H9 (cell line): ENCODE measurements around the gene KIF5C. TPM values are rescaled to one million over a fixed set of nuclear protein-coding genes. Genes with fewer than 3 reads are reported as not detected.

Experiments
- DNase-seq: peaks from one replicate; pipeline ENCODE4 v3.0.0-alpha.2; 2017
- H2AFZ ChIP-seq: one replicate; pipeline ENCODE4 v1.6.1; 2013; ENCODE audit warnings: mild to moderate bottlenecking, low read length, control low read depth, moderate library complexity
- H2AK5ac ChIP-seq: 2 replicates; pipeline ENCODE4 v1.6.1; 2013; ENCODE audit warnings: low read length, control low read depth, mixed read lengths; ENCODE audit not compliant: insufficient read length
- H2BK120ac ChIP-seq: one replicate; pipeline ENCODE4 v1.6.1; 2013; ENCODE audit warnings: low read depth, mild to moderate bottlenecking, low read length, control low read depth, inconsistent platforms; ENCODE audit not compliant: poor library complexity, severe bottlenecking
- H2BK12ac ChIP-seq: 2 replicates; pipeline ENCODE4 v1.6.1; 2013; ENCODE audit warnings: low read length, control low read depth, mixed read lengths, low read depth; ENCODE audit not compliant: insufficient read length
- H2BK15ac ChIP-seq: 2 replicates; pipeline ENCODE4 v1.6.1; 2013; ENCODE audit warnings: low read depth, low read length, control low read depth
- H2BK20ac ChIP-seq: one replicate; pipeline ENCODE4 v1.6.1; 2013; ENCODE audit warnings: low read depth, mild to moderate bottlenecking, low read length, control low read depth, inconsistent platforms; ENCODE audit not compliant: poor library complexity, severe bottlenecking
- H2BK5ac ChIP-seq: 2 replicates; pipeline ENCODE4 v1.6.1; 2013; ENCODE audit warnings: low read length, control low read depth, mixed read lengths; ENCODE audit not compliant: insufficient read length
- H3K14ac ChIP-seq: 2 replicates; pipeline ENCODE4 v1.6.1; 2013; ENCODE audit warnings: low read length, control low read depth; ENCODE audit not compliant: insufficient read depth
- H3K18ac ChIP-seq: 2 replicates; pipeline ENCODE4 v1.6.1; 2013; ENCODE audit warnings: low read depth, mild to moderate bottlenecking, mixed read lengths, low read length, control low read depth; ENCODE audit not compliant: insufficient read length
- H3K23ac ChIP-seq: 2 replicates; pipeline ENCODE4 v1.6.1; 2013; ENCODE audit warnings: low read length, control low read depth, mixed read lengths, low read depth; ENCODE audit not compliant: insufficient read length
- H3K23me2 ChIP-seq: 2 replicates; pipeline ENCODE4 v1.6.1; 2013; ENCODE audit warnings: low read depth, mild to moderate bottlenecking, mixed read lengths, low read length, control low read depth; ENCODE audit not compliant: insufficient read length, poor library complexity, severe bottlenecking
- H3K27ac ChIP-seq: 2 replicates; pipeline ENCODE4 v1.5.1; 2013; ENCODE audit warnings: low read length, control low read depth, mixed read lengths, low read depth; ENCODE audit not compliant: insufficient read length
- H3K27me3 ChIP-seq: 2 replicates; pipeline ENCODE4 v1.6.1; 2013; ENCODE audit warnings: low read length, control low read depth, inconsistent platforms; ENCODE audit not compliant: insufficient read depth
- H3K4ac ChIP-seq: 2 replicates; pipeline ENCODE4 v1.6.1; 2013; ENCODE audit warnings: low read depth, mild to moderate bottlenecking, control low read depth, inconsistent platforms, low read length, moderate library complexity
- H3K4me1 ChIP-seq: 2 replicates; pipeline ENCODE4 v1.6.1; 2013; ENCODE audit warnings: low read length, control low read depth, inconsistent platforms; ENCODE audit not compliant: insufficient read depth
- H3K4me2 ChIP-seq: 2 replicates; pipeline ENCODE4 v1.6.1; 2013; ENCODE audit warnings: low read length, control low read depth, mixed read lengths; ENCODE audit not compliant: insufficient read length, insufficient read depth
- H3K56ac ChIP-seq: 2 replicates; pipeline ENCODE4 v1.6.1; 2013; ENCODE audit warnings: low read depth, mild to moderate bottlenecking, mixed read lengths, low read length, control low read depth; ENCODE audit not compliant: insufficient read length
- H3K79me1 ChIP-seq: 2 replicates; pipeline ENCODE4 v1.6.1; 2013; ENCODE audit warnings: low read depth, mild to moderate bottlenecking, moderate library complexity, low read length, control low read depth, inconsistent platforms; ENCODE audit not compliant: insufficient read depth, poor library complexity, severe bottlenecking
- H3K79me2 ChIP-seq: 2 replicates; pipeline ENCODE4 v1.6.1; 2013; ENCODE audit warnings: low read length, control low read depth, inconsistent platforms; ENCODE audit not compliant: insufficient read depth
- H3K9ac ChIP-seq: 2 replicates; pipeline ENCODE4 v1.6.1; 2013; ENCODE audit warnings: low read length, control low read depth, mixed read lengths; ENCODE audit not compliant: insufficient read length; ENCODE audit errors: extremely low read depth
- H3K9me3 ChIP-seq: one replicate; pipeline ENCODE4 v1.6.1; 2013; ENCODE audit warnings: low read depth, low read length, inconsistent platforms; ENCODE audit not compliant: control insufficient read depth
- H3T11ph ChIP-seq: one replicate; pipeline ENCODE4 v1.6.1; 2013; ENCODE audit warnings: mild to moderate bottlenecking, low read length, control low read depth, inconsistent platforms
- H4K20me1 ChIP-seq: one replicate; pipeline ENCODE4 v1.6.1; 2013; ENCODE audit not compliant: control insufficient read depth, insufficient read length, insufficient read depth
- H4K5ac ChIP-seq: 2 replicates; pipeline ENCODE4 v1.6.1; 2013; ENCODE audit warnings: low read depth, mild to moderate bottlenecking, mixed read lengths, low read length, control low read depth; ENCODE audit not compliant: insufficient read length
- H4K8ac ChIP-seq: replicated peaks from 2 replicates; pipeline ENCODE4 v1.6.1; 2013; ENCODE audit warnings: low read length, control low read depth, mixed read lengths, low read depth; ENCODE audit not compliant: insufficient read length
- H4K91ac ChIP-seq: 2 replicates; pipeline ENCODE4 v1.6.1; 2013; ENCODE audit warnings: low read depth, mild to moderate bottlenecking, moderate library complexity, mixed read lengths, low read length, control low read depth; ENCODE audit not compliant: insufficient read length
- H3K27ac Mint-ChIP-seq, 3 experiments: 2 replicates in 2 of 3; 3 replicates in 1 of 3; pipeline ENCODE4 v1.8.0; 2020 to 2021; ENCODE audit warnings: mixed read lengths in 3 of 3, mild to moderate bottlenecking in 1 of 3, moderate library complexity in 1 of 3
- H3K27me3 Mint-ChIP-seq: 2 replicates; pipeline ENCODE4 v1.8.0; 2021; ENCODE audit warnings: low read depth, mild to moderate bottlenecking, moderate library complexity, mixed read lengths
- H3K36me3 Mint-ChIP-seq, 3 experiments: 2 replicates in 2 of 3; 3 replicates in 1 of 3; pipeline ENCODE4 v1.8.0; 2020 to 2021; ENCODE audit warnings: low read depth in 3 of 3, mixed read lengths in 3 of 3; ENCODE audit not compliant: insufficient read depth in 1 of 3
- H3K4me1 Mint-ChIP-seq, 2 experiments: 2 replicates each; pipeline ENCODE4 v1.8.0; 2020; ENCODE audit warnings: mixed read lengths in 2 of 2
- H3K4me3 Mint-ChIP-seq, 2 experiments: 2 replicates in 1 of 2; 3 replicates in 1 of 2; pipeline ENCODE4 v1.8.0; 2020 to 2021; ENCODE audit warnings: mild to moderate bottlenecking in 2 of 2, mixed read lengths in 2 of 2, moderate library complexity in 1 of 2
- H3K9me3 Mint-ChIP-seq, 2 experiments: 2 replicates in 1 of 2; 3 replicates in 1 of 2; pipeline ENCODE4 v1.8.0; 2020; ENCODE audit warnings: mild to moderate bottlenecking in 2 of 2, mixed read lengths in 2 of 2, moderate library complexity in 1 of 2
- CTCF ChIP-seq: fragments of 200-600 bp; sonication (generic); conservative IDR thresholded peaks from 3 replicates; pipeline ENCODE4 v1.8.0; 2021; ENCODE audit warnings: antibody characterized with exemption, mild to moderate bottlenecking
- WGBS: extraction: QIAGEN DNeasy Blood & Tissue Kit; methylation state at CpG from one replicate; pipeline ENCODE4 v1.1.7; 2013; ENCODE audit warnings: missing lambda C conversion rate, low lambda C conversion rate, mixed read lengths; ENCODE audit not compliant: insufficient read length; ENCODE audit errors: extremely low coverage; 5-methylcytosine and 5-hydroxymethylcytosine counted together
- total RNA-seq: library from RNA; stranded (reverse); gene quantifications from 2 replicates; pipeline ENCODE4 v1.2.1, GENCODE V29; 2021

KIF5C gene
- total RNA-seq, 1 experiment from 2014 or later, result 52.9 TPM

- Histone ChIP-seq H2BK15ac (no peak overlapping the region), H4K5ac (no peak overlapping the region), H3K9me3 (no peaks in the 10 kb centered on the region), H3K79me1 (no peaks in the 10 kb centered on the region), H2BK20ac (no peak overlapping the region), H2AFZ (no peak overlapping the region), H2BK120ac (no peak overlapping the region), H2BK5ac (no peak overlapping the region), H4K91ac (no peak overlapping the region), H3T11ph (no peak overlapping the region), H4K8ac (no peak overlapping the region), H3K27me3 (no peaks in the 10 kb centered on the region), H2AK5ac (no peak overlapping the region), H3K14ac (no peak overlapping the region), H3K56ac (no peak overlapping the region), H3K9ac (no peak overlapping the region), H3K4ac (no peak overlapping the region), H4K20me1 (no peaks in the 10 kb centered on the region), H3K4me1 (no peaks in the 10 kb centered on the region), H3K23ac (no peak overlapping the region), H3K23me2 (no peaks in the 10 kb centered on the region), H3K79me2 (no peaks in the 10 kb centered on the region), H3K27ac (no peak overlapping the region), H2BK12ac (no peak overlapping the region), H3K18ac (no peak overlapping the region), H3K4me2 (no peak overlapping the region)
- Mint-ChIP-seq H3K36me3 (peaks cover 29 to 66% (median 59%) of the 10 kb centered on the region in 3 experiments; a peak in 6 of 7 replicates), H3K4me3 (no peak overlapping the region), H3K27ac (peak overlapping the region in 1 of 3 experiments; percentile 65; a peak in 1 of 7 replicates), H3K9me3 (no peaks in the 10 kb centered on the region), H3K27me3 (no peaks in the 10 kb centered on the region), H3K4me1 (no peaks in the 10 kb centered on the region)
- WGBS, result no CpG with 5 or more reads among the region's 7 CpGs
- no peak for TF ChIP-seq CTCF
- no peak for DNase-seq
Measured at GRCh38 chr2:148949348-148949747, 74.3 kb downstream of the KIF5C start.
